Measurements from ENCODE around the gene ARL6.

GRCh38 chr3:97742036-97742435 lies 22.5 kb upstream of the ARL6 start:
- TF ChIP-seq CTCF (conservative IDR thresholded peaks at IDR 0.05) (no peak), ZFX (IDR thresholded peaks at IDR 0.05) (no peak)
